ENCODE measurements around the gene RHEX. TPM values are rescaled to one million over a fixed set of nuclear protein-coding genes. Genes with fewer than 3 reads are reported as not detected.

RHEX gene
- total and polyA plus RNA-seq, 2 of the 13 experiments (the other 11 are each of a cell fraction or from before 2014, with no cell fraction given), result 1.4 to 2.7 TPM

- ChIA-PET POLR2A (no interaction called here), CTCF (ENCODE audit: low intra/inter-chr PET ratio, low total read pairs) (no interaction called here)
- no peaks in the 10 kb centered on the region for H3K36me3 ChIP-seq (replicated peaks in 1 of 2; ENCODE audit: control insufficient read depth in 1 of 2, insufficient read depth in 2 of 2, low read length in 2 of 2)
- in situ Hi-C loops (cut with HindIII; ENCODE audit: extremely low pct_ligation_motif_present, low pct_unique_long_range_greater_than_20kb) (no loop called here), intact Hi-C loops (cut with micrococcal nuclease; ENCODE audit: unreplicated experiment) (no loop called here)
- H3K79me2 ChIP-seq (ENCODE audit: insufficient read depth, low read length), result no peaks in the 10 kb centered on the region
- H3K27ac ChIP-seq (ENCODE audit: extremely low read length, insufficient read depth, low read length), result no peak overlapping the region
- DNase-seq (ENCODE audit: low spot score), result no peak
- TF ChIP-seq FOXM1 (CRISPR knock-in tag; IDR thresholded peaks at IDR 0.05), result no peak
- TF ChIP-seq HNF1A (IDR thresholded peaks at IDR 0.05; ENCODE audit: low read depth), result no peak
- TF ChIP-seq HNF1A (CRISPR knock-in tag; IDR thresholded peaks at IDR 0.05; ENCODE audit: borderline replicate concordance), result no peak
- no peak for TF ChIP-seq ZNF781 (CRISPR knock-in tag; IDR thresholded peaks at IDR 0.05; ENCODE audit: borderline replicate concordance, not compliant biosample characterization)
- TF ChIP-seq ZNF446 (CRISPR knock-in tag; IDR thresholded peaks at IDR 0.05), result no peak
- no peak for TF ChIP-seq NFE2L1 (CRISPR knock-in tag; IDR thresholded peaks at IDR 0.05; ENCODE audit: borderline replicate concordance)
- TF ChIP-seq SMYD3 (CRISPR knock-in tag; IDR thresholded peaks at IDR 0.05), result no peak
- no peak for FAIRE-seq
- H3K9me3 ChIP-seq (ENCODE audit: low read length), result peaks cover 18% of the 10 kb centered on the region
- no peak overlapping the region for H2AFZ ChIP-seq (ENCODE audit: low read length)
- no peaks in the 10 kb centered on the region for H4K20me1 ChIP-seq (ENCODE audit: insufficient read depth, low read length)
- no peaks in the 10 kb centered on the region for H3K4me1 ChIP-seq (ENCODE audit: insufficient read depth, low read length)
- peaks cover 0 to 25% of the 10 kb centered on the region in 2 experiments; a peak in 3 of 5 replicates for H3K27me3 ChIP-seq (ENCODE audit: control insufficient read depth in 1 of 2, insufficient read depth in 2 of 2, low read length in 2 of 2)
- no peak overlapping the region for H3K4me3 ChIP-seq (replicated peaks in 1 of 3; ENCODE audit: insufficient read depth in 1 of 3, low read depth in 2 of 3, low read length in 3 of 3)
- no peak for ATAC-seq
- no peak overlapping the region for H3K4me2 ChIP-seq (ENCODE audit: low read depth, low read length)
- WGBS (ENCODE audit: low lambda C conversion rate), result 75% methylated on average over 1 of the region's 1 CpG
- no peak overlapping the region for H3K9ac ChIP-seq (ENCODE audit: insufficient read depth, low read depth, low read length)
- no TSS peak for BruUV-seq (replicated peaks)
These were observed 72.4 kb downstream of the RHEX start for GRCh38 chr1:206125346-206125745.

Data from HepG2 (cell line).